HUDEP-2 (cell line): ENCODE data around the gene CABLES1.

Source experiments
- DNase-seq, 76 experiments: peaks; one replicate each; lab custom pipeline; 2025; ENCODE audit not compliant: unreplicated experiment in 76 of 76; lab: John Stamatoyannopoulos, UW

The CABLES1 gene

GRCh38 chr18:23210526-23210925 is 75.2 kb downstream of the CABLES1 start:
- DNase-seq: no peak

- DNase-seq: no peak
Observed at GRCh38 chr18:23211146-23211545, 75.9 kb downstream of the CABLES1 start.

GRCh38 chr18:23212161-23212560 is 76.9 kb downstream of the CABLES1 start:
- no peak for DNase-seq

GRCh38 chr18:23213200-23213599 is 77.9 kb downstream of the CABLES1 start:
- DNase-seq: no peak

- DNase-seq: no peak
Observed at GRCh38 chr18:23217781-23218180, 82.5 kb downstream of the CABLES1 start.

- DNase-seq: no peak
Observed at GRCh38 chr18:23220355-23220754, 85.1 kb downstream of the CABLES1 start.

- DNase-seq: no peak
Observed at GRCh38 chr18:23223641-23224040, 88.4 kb downstream of the CABLES1 start.

- DNase-seq: no peak
Observed at GRCh38 chr18:23225503-23225902, 90.2 kb downstream of the CABLES1 start.

- DNase-seq: no peak
Observed at GRCh38 chr18:23226391-23226790, 91.1 kb downstream of the CABLES1 start.

GRCh38 chr18:23226930-23227725 is 91.8 kb downstream of the CABLES1 start:
- DNase-seq: no peak

- no peak for DNase-seq
Observed at GRCh38 chr18:23227726-23228070, 92.4 kb downstream of the CABLES1 start.

- DNase-seq: no peak
Observed at GRCh38 chr18:23228102-23229061, 93.1 kb downstream of the CABLES1 start.

GRCh38 chr18:23229472-23229871 is 94.2 kb downstream of the CABLES1 start:
- no peak for DNase-seq

GRCh38 chr18:23230686-23231085 is 95.4 kb downstream of the CABLES1 start:
- DNase-seq: no peak

- no peak for DNase-seq
Observed at GRCh38 chr18:23231340-23232021, 96.2 kb downstream of the CABLES1 start.

GRCh38 chr18:23232331-23232730 is 97.0 kb downstream of the CABLES1 start:
- DNase-seq: no peak

GRCh38 chr18:23234619-23235018 is 99.3 kb downstream of the CABLES1 start:
- DNase-seq: no peak

GRCh38 chr18:23235336-23235735 is 100.1 kb downstream of the CABLES1 start:
- no peak for DNase-seq

GRCh38 chr18:23235860-23236259 is 100.6 kb downstream of the CABLES1 start:
- DNase-seq: no peak

- DNase-seq: no peak
Observed at GRCh38 chr18:23236876-23237468, 101.7 kb downstream of the CABLES1 start.
